Calu3 (cell line): ENCODE data around the gene ACO2. TPM values are rescaled to one million over a fixed set of nuclear protein-coding genes. Genes with fewer than 3 reads are reported as not detected.

Experiments used
- BruUV-seq: library from RNA; stranded (reverse); fragments of 400-500 nt; replicated peaks from 2 replicates; lab custom pipeline; 2021; lab: Mats Ljungman, UMichigan
- CTCF ChIA-PET: fragments of 300-600 bp; sonication (Branson Sonifier 250); formaldehyde crosslinking; loops from one replicate; lab custom pipeline; 2022; ENCODE audit warnings: antibody characterized with exemption; lab: Charles Lee
- DNase-seq: peaks from one replicate; pipeline ENCODE4 v3.0.0; 2022
- H3K27ac Mint-ChIP-seq: one replicate; pipeline ENCODE4 v1.8.0; 2022; ENCODE audit warnings: mixed read lengths; ENCODE audit not compliant: unreplicated experiment
- H3K27me3 Mint-ChIP-seq: one replicate; pipeline ENCODE4 v1.8.0; 2022; ENCODE audit warnings: mixed read lengths; ENCODE audit not compliant: unreplicated experiment
- H3K36me3 Mint-ChIP-seq: one replicate; pipeline ENCODE4 v1.8.0; 2022; ENCODE audit warnings: mild to moderate bottlenecking, moderate library complexity, mixed read lengths; ENCODE audit not compliant: insufficient read depth, unreplicated experiment
- H3K4me1 Mint-ChIP-seq: one replicate; pipeline ENCODE4 v1.8.0; 2022; ENCODE audit warnings: mild to moderate bottlenecking, low read depth, mixed read lengths; ENCODE audit not compliant: unreplicated experiment
- H3K4me3 Mint-ChIP-seq: one replicate; pipeline ENCODE4 v1.8.0; 2022; ENCODE audit warnings: mild to moderate bottlenecking, low read depth, moderate library complexity, mixed read lengths; ENCODE audit not compliant: unreplicated experiment
- H3K9me3 Mint-ChIP-seq: one replicate; pipeline ENCODE4 v1.8.0; 2022; ENCODE audit warnings: low read depth, mixed read lengths; ENCODE audit not compliant: unreplicated experiment
- CTCF ChIP-seq: fragments of 200-600 bp; IDR thresholded peaks from one replicate; pipeline ENCODE4 v1.8.0; 2022; ENCODE audit warnings: antibody characterized with exemption; ENCODE audit not compliant: unreplicated experiment
- intact Hi-C: fragments of 100-400 bp; cut with micrococcal nuclease; formaldehyde crosslinking; loops from one replicate; pipeline ENCODE4 v1.10.0; 2022; ENCODE audit not compliant: unreplicated experiment
- total RNA-seq: library from RNA; stranded (reverse); gene quantifications from 2 replicates; pipeline ENCODE4 v1.2.3, GENCODE V29; 2022

The ACO2 gene
- total RNA-seq, 1 experiment from 2014 or later = 94.0 TPM

- H3K9me3 Mint-ChIP-seq = no peaks in the 10 kb centered on the region
- CTCF ChIA-PET = interaction anchor here (0.7 kb wide), 1 partner anchor 209 kb away, joined by 3 read pairs; no protein-coding TSS in a partner anchor
- no peak for DNase-seq
- H3K36me3 Mint-ChIP-seq = peaks cover 12% of the 10 kb centered on the region
- peaks cover 17% of the 10 kb centered on the region for H3K4me1 Mint-ChIP-seq
- H3K27me3 Mint-ChIP-seq = no peaks in the 10 kb centered on the region
- no peak for TF ChIP-seq CTCF
- intact Hi-C loops = no loop called here
- H3K27ac Mint-ChIP-seq = no peak overlapping the region
- BruUV-seq = no TSS peak
- no peak overlapping the region for H3K4me3 Mint-ChIP-seq
Measured at GRCh38 chr22:41474872-41475451, 6.0 kb downstream of the ACO2 start.

GRCh38 chr22:41478473-41478872, 9.6 kb downstream of the ACO2 start:
- no peaks in the 10 kb centered on the region for H3K27me3 Mint-ChIP-seq
- no peaks in the 10 kb centered on the region for H3K9me3 Mint-ChIP-seq
- H3K27ac Mint-ChIP-seq = no peak overlapping the region
- peaks cover 22% of the 10 kb centered on the region for H3K4me1 Mint-ChIP-seq
- intact Hi-C loops = no loop called here
- no peak overlapping the region for H3K4me3 Mint-ChIP-seq
- no peak for TF ChIP-seq CTCF
- no TSS peak for BruUV-seq
- H3K36me3 Mint-ChIP-seq = peaks cover 6% of the 10 kb centered on the region
- DNase-seq = no peak
- CTCF ChIA-PET = interaction anchor here (0.9 kb wide), 1 partner anchor 10 kb away, joined by 3 read pairs; the partner anchor contains the start of genes ACO2 and PHF5A

- CTCF ChIA-PET = interaction anchor here (0.9 kb wide), 1 partner anchor 11 kb away, joined by 3 read pairs; the partner anchor contains the start of genes ACO2 and PHF5A
- no peak overlapping the region for H3K4me3 Mint-ChIP-seq
- no peak for TF ChIP-seq CTCF
- H3K36me3 Mint-ChIP-seq = peaks cover under 1% of the 10 kb centered on the region
- H3K27ac Mint-ChIP-seq = no peak overlapping the region
- BruUV-seq = no TSS peak
- peaks cover 17% of the 10 kb centered on the region for H3K4me1 Mint-ChIP-seq
- no peaks in the 10 kb centered on the region for H3K9me3 Mint-ChIP-seq
- no peak for DNase-seq
- H3K27me3 Mint-ChIP-seq = no peaks in the 10 kb centered on the region
- intact Hi-C loops = no loop called here
Measured at GRCh38 chr22:41478891-41479521, 10.1 kb downstream of the ACO2 start.

GRCh38 chr22:41479671-41480396, 10.9 kb downstream of the ACO2 start:
- no peak for TF ChIP-seq CTCF
- Mint-ChIP-seq H3K4me3 (no peak overlapping the region), H3K27ac (no peak overlapping the region), H3K9me3 (no peaks in the 10 kb centered on the region), H3K4me1 (peaks cover 15% of the 10 kb centered on the region), H3K27me3 (no peaks in the 10 kb centered on the region), H3K36me3 (no peaks in the 10 kb centered on the region)
- no peak for DNase-seq
- no TSS peak for BruUV-seq
- intact Hi-C loops = no loop called here
- CTCF ChIA-PET = no interaction called here
